GM23338 (cell line): Measurements from ENCODE around the gene MTHFD2L.

Experiments
- ETS1 ChIP-seq: IDR thresholded peaks from 2 replicates; pipeline ENCODE4 v1.6.1; 2016; ENCODE audit warnings: antibody characterized with exemption
- EZH2 ChIP-seq: fragments of 200-600 bp; sonication (generic); IDR thresholded peaks from one replicate; pipeline ENCODE4 v1.8.0; 2017; ENCODE audit warnings: antibody characterized with exemption, mild to moderate bottlenecking, low read depth; ENCODE audit not compliant: unreplicated experiment
- EZH2phosphoT487 ChIP-seq: fragments of 200-600 bp; sonication (generic); IDR thresholded peaks from one replicate; pipeline ENCODE4 v1.8.1; 2018; ENCODE audit warnings: antibody characterized with exemption; ENCODE audit not compliant: unreplicated experiment
- JUNB ChIP-seq: IDR thresholded peaks from one replicate; pipeline ENCODE4 v1.6.1; 2016; ENCODE audit warnings: antibody characterized with exemption; ENCODE audit not compliant: unreplicated experiment
- NANOG ChIP-seq: IDR thresholded peaks from 2 replicates; pipeline ENCODE4 v1.6.1; 2016; ENCODE audit warnings: antibody characterized with exemption, borderline replicate concordance
- POLR2AphosphoS5 ChIP-seq: IDR thresholded peaks from 2 replicates; pipeline ENCODE4 v1.6.1; 2016; ENCODE audit warnings: antibody characterized with exemption, low read depth
- REST ChIP-seq: IDR thresholded peaks from one replicate; pipeline ENCODE4 v1.6.1; 2018; ENCODE audit warnings: antibody characterized with exemption; ENCODE audit not compliant: unreplicated experiment
- STAT1 ChIP-seq: IDR thresholded peaks from one replicate; pipeline ENCODE4 v1.6.1; 2016; ENCODE audit warnings: antibody characterized with exemption; ENCODE audit not compliant: unreplicated experiment
- ZNF114 ChIP-seq: fragments of 250-450 bp; sonication (Bioruptor Pico); IDR thresholded peaks from 2 replicates; pipeline ENCODE4 v1.5.0; 2020; ENCODE audit warnings: mild to moderate bottlenecking, moderate library complexity
- ZNF331 ChIP-seq: fragments of 250-450 bp; sonication (Bioruptor Pico); IDR thresholded peaks from 2 replicates; pipeline ENCODE4 v1.5.0; 2020; ENCODE audit warnings: low read depth, mild to moderate bottlenecking, moderate library complexity
- TF ChIP-seq, protein P1 (sequence below), 2 experiments: fragments of 200-600 bp in 1 of 2; sonication (generic) in 1 of 2; conservative IDR thresholded peaks; 2 replicates each; pipeline versions ENCODE4 v1.5.1 to v1.6.1; 2016 to 2017; ENCODE audit warnings: antibody characterized with exemption in 2 of 2, low read depth in 2 of 2, mild to moderate bottlenecking in 2 of 2, moderate library complexity in 1 of 2
- TF ChIP-seq, protein P2 (sequence below): fragments of 250-450 bp; sonication (Bioruptor Pico); IDR thresholded peaks from 2 replicates; pipeline ENCODE4 v1.5.0; 2020; ENCODE audit warnings: mild to moderate bottlenecking, moderate library complexity

GRCh38 chr4:74315376-74315775 is 157.5 kb downstream of the MTHFD2L start:
- TF ChIP-seq, protein P1, sequence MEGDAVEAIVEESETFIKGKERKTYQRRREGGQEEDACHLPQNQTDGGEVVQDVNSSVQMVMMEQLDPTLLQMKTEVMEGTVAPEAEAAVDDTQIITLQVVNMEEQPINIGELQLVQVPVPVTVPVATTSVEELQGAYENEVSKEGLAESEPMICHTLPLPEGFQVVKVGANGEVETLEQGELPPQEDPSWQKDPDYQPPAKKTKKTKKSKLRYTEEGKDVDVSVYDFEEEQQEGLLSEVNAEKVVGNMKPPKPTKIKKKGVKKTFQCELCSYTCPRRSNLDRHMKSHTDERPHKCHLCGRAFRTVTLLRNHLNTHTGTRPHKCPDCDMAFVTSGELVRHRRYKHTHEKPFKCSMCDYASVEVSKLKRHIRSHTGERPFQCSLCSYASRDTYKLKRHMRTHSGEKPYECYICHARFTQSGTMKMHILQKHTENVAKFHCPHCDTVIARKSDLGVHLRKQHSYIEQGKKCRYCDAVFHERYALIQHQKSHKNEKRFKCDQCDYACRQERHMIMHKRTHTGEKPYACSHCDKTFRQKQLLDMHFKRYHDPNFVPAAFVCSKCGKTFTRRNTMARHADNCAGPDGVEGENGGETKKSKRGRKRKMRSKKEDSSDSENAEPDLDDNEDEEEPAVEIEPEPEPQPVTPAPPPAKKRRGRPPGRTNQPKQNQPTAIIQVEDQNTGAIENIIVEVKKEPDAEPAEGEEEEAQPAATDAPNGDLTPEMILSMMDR (conservative IDR thresholded peaks at IDR 0.05; ENCODE audit: low read depth in 2 of 2): no peak
- TF ChIP-seq NANOG (no peak), REST (no peak), ETS1 (no peak), EZH2 (no peak), STAT1 (no peak), POLR2AphosphoS5 (no peak), JUNB (no peak), EZH2phosphoT487 (no peak), ZNF331 (CRISPR knock-in tag) (no peak), ZNF114 (CRISPR knock-in tag) (no peak)
- TF ChIP-seq, protein P2, sequence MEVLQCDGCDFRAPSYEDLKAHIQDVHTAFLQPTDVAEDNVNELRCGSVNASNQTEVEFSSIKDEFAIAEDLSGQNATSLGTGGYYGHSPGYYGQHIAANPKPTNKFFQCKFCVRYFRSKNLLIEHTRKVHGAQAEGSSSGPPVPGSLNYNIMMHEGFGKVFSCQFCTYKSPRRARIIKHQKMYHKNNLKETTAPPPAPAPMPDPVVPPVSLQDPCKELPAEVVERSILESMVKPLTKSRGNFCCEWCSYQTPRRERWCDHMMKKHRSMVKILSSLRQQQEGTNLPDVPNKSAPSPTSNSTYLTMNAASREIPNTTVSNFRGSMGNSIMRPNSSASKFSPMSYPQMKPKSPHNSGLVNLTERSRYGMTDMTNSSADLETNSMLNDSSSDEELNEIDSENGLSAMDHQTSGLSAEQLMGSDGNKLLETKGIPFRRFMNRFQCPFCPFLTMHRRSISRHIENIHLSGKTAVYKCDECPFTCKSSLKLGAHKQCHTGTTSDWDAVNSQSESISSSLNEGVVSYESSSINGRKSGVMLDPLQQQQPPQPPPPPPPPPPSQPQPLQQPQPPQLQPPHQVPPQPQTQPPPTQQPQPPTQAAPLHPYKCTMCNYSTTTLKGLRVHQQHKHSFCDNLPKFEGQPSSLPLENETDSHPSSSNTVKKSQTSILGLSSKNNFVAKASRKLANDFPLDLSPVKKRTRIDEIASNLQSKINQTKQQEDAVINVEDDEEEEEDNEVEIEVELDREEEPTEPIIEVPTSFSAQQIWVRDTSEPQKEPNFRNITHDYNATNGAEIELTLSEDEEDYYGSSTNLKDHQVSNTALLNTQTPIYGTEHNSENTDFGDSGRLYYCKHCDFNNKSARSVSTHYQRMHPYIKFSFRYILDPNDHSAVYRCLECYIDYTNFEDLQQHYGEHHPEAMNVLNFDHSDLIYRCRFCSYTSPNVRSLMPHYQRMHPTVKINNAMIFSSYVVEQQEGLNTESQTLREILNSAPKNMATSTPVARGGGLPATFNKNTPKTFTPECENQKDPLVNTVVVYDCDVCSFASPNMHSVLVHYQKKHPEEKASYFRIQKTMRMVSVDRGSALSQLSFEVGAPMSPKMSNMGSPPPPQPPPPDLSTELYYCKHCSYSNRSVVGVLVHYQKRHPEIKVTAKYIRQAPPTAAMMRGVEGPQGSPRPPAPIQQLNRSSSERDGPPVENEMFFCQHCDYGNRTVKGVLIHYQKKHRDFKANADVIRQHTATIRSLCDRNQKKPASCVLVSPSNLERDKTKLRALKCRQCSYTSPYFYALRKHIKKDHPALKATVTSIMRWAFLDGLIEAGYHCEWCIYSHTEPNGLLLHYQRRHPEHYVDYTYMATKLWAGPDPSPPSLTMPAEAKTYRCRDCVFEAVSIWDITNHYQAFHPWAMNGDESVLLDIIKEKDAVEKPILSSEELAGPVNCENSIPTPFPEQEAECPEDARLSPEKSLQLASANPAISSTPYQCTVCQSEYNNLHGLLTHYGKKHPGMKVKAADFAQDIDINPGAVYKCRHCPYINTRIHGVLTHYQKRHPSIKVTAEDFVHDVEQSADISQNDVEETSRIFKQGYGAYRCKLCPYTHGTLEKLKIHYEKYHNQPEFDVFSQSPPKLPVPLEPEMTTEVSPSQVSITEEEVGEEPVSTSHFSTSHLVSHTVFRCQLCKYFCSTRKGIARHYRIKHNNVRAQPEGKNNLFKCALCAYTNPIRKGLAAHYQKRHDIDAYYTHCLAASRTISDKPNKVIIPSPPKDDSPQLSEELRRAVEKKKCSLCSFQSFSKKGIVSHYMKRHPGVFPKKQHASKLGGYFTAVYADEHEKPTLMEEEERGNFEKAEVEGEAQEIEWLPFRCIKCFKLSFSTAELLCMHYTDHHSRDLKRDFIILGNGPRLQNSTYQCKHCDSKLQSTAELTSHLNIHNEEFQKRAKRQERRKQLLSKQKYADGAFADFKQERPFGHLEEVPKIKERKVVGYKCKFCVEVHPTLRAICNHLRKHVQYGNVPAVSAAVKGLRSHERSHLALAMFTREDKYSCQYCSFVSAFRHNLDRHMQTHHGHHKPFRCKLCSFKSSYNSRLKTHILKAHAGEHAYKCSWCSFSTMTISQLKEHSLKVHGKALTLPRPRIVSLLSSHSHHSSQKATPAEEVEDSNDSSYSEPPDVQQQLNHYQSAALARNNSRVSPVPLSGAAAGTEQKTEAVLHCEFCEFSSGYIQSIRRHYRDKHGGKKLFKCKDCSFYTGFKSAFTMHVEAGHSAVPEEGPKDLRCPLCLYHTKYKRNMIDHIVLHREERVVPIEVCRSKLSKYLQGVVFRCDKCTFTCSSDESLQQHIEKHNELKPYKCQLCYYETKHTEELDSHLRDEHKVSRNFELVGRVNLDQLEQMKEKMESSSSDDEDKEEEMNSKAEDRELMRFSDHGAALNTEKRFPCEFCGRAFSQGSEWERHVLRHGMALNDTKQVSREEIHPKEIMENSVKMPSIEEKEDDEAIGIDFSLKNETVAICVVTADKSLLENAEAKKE (CRISPR knock-in tag): no peak
